Adipocyte (in vitro differentiated cells): ENCODE results near the gene TIGAR.

ENCODE experiments used
- DNase-seq: peaks from one replicate; pipeline ENCODE4 v3.0.0-alpha.2; 2015; ENCODE audit warnings: low read depth
- H3K27me3 ChIP-seq: replicated peaks from 2 replicates; pipeline ENCODE4 v1.7.0; 2013; ENCODE audit warnings: mild to moderate bottlenecking, low read length, moderate library complexity; ENCODE audit not compliant: control insufficient read depth, insufficient read depth
- H3K36me3 ChIP-seq: 2 replicates; pipeline ENCODE4 v1.7.0; 2013; ENCODE audit warnings: low read length, mild to moderate bottlenecking, moderate library complexity; ENCODE audit not compliant: control insufficient read depth, insufficient read depth, severe bottlenecking
- H3K4me1 ChIP-seq: 2 replicates; pipeline ENCODE4 v1.7.0; 2013; ENCODE audit warnings: mild to moderate bottlenecking, low read length, moderate library complexity; ENCODE audit not compliant: control insufficient read depth, insufficient read depth
- H3K4me3 ChIP-seq: 2 replicates; pipeline ENCODE4 v1.7.0; 2013; ENCODE audit warnings: mild to moderate bottlenecking, low read length, moderate library complexity
- H3K9ac ChIP-seq: 2 replicates; pipeline ENCODE4 v1.7.0; 2013; ENCODE audit warnings: mild to moderate bottlenecking, low read length, moderate library complexity
- H3K9me3 ChIP-seq: 2 replicates; pipeline ENCODE4 v1.7.0; 2013; ENCODE audit warnings: mild to moderate bottlenecking, low read length, moderate library complexity; ENCODE audit not compliant: control insufficient read depth

The TIGAR gene

GRCh38 chr12:4386801-4387200 lies 65.8 kb downstream of the TIGAR start:
- no peaks in the 10 kb centered on the region for H3K4me1 ChIP-seq
- no peak for DNase-seq
- no peak overlapping the region for H3K4me3 ChIP-seq
- peaks cover 5% of the 10 kb centered on the region for H3K27me3 ChIP-seq
- no peaks in the 10 kb centered on the region for H3K36me3 ChIP-seq
- no peak overlapping the region for H3K9ac ChIP-seq
- H3K9me3 ChIP-seq = no peaks in the 10 kb centered on the region

DNA sequence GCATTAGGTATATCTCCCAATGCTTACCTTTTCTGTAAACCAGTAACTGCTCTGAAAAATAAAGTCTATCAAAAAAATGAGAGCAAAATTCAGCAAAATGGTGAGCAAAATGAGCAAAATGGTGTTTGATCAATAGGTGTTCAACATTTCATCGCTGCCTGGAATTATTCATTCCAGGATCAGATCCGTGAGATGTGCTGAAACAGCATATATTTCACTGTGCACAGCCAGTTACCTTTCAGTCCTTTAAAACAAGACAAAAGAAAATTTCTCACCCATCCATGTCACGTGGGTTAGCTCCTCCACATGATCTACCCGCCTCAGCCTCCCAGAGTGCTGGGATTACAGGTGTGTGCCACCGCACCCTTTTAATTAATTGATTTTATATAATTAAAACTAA lies 66.6 kb downstream of the TIGAR start:
- H3K9me3 ChIP-seq = no peaks in the 10 kb centered on the region
- no peak overlapping the region for H3K9ac ChIP-seq
- no peak overlapping the region for H3K4me3 ChIP-seq
- peaks cover 12% of the 10 kb centered on the region for H3K27me3 ChIP-seq
- H3K36me3 ChIP-seq = no peaks in the 10 kb centered on the region
- no peaks in the 10 kb centered on the region for H3K4me1 ChIP-seq
- no peak for DNase-seq

- Histone ChIP-seq H3K9ac (no peak overlapping the region), H3K4me3 (no peak overlapping the region), H3K27me3 (peaks cover 16% of the 10 kb centered on the region), H3K36me3 (no peaks in the 10 kb centered on the region), H3K4me1 (no peaks in the 10 kb centered on the region), H3K9me3 (no peaks in the 10 kb centered on the region)
- no peak for DNase-seq
Observed at GRCh38 chr12:4388032-4388431, 67.0 kb downstream of the TIGAR start.

GRCh38 chr12:4388662-4389061 lies 67.6 kb downstream of the TIGAR start:
- H3K9ac ChIP-seq = no peak overlapping the region
- no peak overlapping the region for H3K4me3 ChIP-seq
- peaks cover 19% of the 10 kb centered on the region for H3K27me3 ChIP-seq
- DNase-seq = no peak
- no peaks in the 10 kb centered on the region for H3K9me3 ChIP-seq
- no peaks in the 10 kb centered on the region for H3K36me3 ChIP-seq
- H3K4me1 ChIP-seq = no peaks in the 10 kb centered on the region

- Histone ChIP-seq H3K36me3 (no peaks in the 10 kb centered on the region), H3K4me3 (no peak overlapping the region), H3K9ac (no peak overlapping the region), H3K4me1 (no peaks in the 10 kb centered on the region), H3K27me3 (peaks cover 27% of the 10 kb centered on the region), H3K9me3 (no peaks in the 10 kb centered on the region)
- DNase-seq = no peak
Observed at GRCh38 chr12:4392223-4392742, 71.3 kb downstream of the TIGAR start.

DNA sequence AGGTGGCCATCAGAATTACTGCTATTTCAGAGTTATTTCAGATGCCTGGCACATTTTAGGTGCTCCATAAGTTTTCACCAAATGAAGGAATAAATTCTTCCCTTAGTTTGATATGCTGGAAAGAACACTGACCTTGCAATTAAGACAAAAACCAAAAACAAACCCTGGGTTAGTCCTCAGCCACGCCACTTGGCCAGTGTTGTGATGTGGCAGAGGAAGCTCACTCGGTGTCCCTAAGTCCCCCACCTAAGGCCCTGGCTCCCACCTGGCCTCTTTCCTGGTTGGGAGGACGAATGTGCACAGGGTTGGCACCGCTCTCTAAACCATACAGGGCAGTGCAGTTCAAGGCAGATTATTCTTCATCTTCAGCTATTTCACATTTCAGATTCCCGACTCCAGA lies 72.2 kb downstream of the TIGAR start:
- no peak for DNase-seq
- Histone ChIP-seq H3K9ac (no peak overlapping the region), H3K4me1 (no peaks in the 10 kb centered on the region), H3K36me3 (no peaks in the 10 kb centered on the region), H3K27me3 (peaks cover 27% of the 10 kb centered on the region), H3K9me3 (no peaks in the 10 kb centered on the region), H3K4me3 (no peak overlapping the region)

DNA sequence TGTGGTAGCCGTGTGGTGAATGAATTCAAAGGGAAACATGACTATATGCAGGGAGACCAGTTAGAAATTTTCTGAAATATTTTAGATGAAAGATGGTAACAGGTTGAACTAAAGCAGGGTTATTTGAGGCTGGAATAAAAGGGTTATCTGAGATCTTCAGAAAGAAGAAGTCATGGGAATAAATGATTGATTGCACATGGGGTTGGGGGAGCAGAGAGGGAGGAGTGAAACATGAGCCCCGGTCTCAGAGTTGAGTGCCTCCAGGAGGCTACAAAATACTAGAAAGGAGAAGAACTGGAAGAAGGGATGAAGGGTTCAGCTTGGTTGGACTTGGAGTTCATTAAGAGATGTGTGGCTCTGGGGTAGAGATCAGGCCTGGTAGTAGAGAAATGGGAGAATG lies 74.8 kb downstream of the TIGAR start:
- no peaks in the 10 kb centered on the region for H3K9me3 ChIP-seq
- H3K27me3 ChIP-seq = peaks cover 36% of the 10 kb centered on the region
- no peak for DNase-seq
- H3K36me3 ChIP-seq = no peaks in the 10 kb centered on the region
- no peaks in the 10 kb centered on the region for H3K4me1 ChIP-seq
- no peak overlapping the region for H3K9ac ChIP-seq
- H3K4me3 ChIP-seq = no peak overlapping the region

GRCh38 chr12:4401117-4401516 lies 80.1 kb downstream of the TIGAR start:
- H3K36me3 ChIP-seq = no peaks in the 10 kb centered on the region
- H3K9me3 ChIP-seq = peaks cover 9% of the 10 kb centered on the region
- no peaks in the 10 kb centered on the region for H3K4me1 ChIP-seq
- peaks cover 20% of the 10 kb centered on the region for H3K27me3 ChIP-seq
- H3K9ac ChIP-seq = no peak overlapping the region
- no peak overlapping the region for H3K4me3 ChIP-seq
- DNase-seq = no peak

DNA sequence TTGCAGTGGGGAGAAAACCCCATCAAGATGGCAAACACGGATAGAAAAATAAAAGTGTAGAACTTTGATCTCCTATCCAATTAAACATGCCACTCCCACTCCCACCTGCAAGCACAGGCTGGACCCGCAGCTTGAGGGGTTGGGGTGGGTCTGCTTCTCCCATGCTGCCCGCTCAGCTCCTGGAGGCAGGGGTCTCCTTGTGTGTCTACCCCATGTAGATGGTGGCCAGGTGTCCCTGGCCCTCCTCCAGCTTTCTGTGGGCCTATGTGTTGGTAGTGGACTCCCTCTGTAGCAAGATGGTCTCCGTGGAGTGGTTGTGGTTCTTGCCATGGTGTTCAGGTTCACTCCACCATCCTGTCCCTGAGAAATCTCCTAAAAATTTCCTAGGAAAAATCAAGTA lies 82.0 kb downstream of the TIGAR start:
- H3K9ac ChIP-seq = no peak overlapping the region
- peaks cover 9% of the 10 kb centered on the region for H3K9me3 ChIP-seq
- no peak for DNase-seq
- no peaks in the 10 kb centered on the region for H3K4me1 ChIP-seq
- peaks cover 20% of the 10 kb centered on the region for H3K27me3 ChIP-seq
- no peak overlapping the region for H3K4me3 ChIP-seq
- H3K36me3 ChIP-seq = no peaks in the 10 kb centered on the region
